GM21529 (cell line): ENCODE results near the gene SDCBP2.
A peak's percentile ranks its signal among the peaks of the same experiment; 100 is the strongest.

Experiments used
- ATAC-seq: cut with Tn5 transposase; IDR thresholded peaks from one replicate; pipeline ENCODE4 v1.9.1; 2021; ENCODE audit not compliant: unreplicated experiment

SDCBP2 gene

DNA sequence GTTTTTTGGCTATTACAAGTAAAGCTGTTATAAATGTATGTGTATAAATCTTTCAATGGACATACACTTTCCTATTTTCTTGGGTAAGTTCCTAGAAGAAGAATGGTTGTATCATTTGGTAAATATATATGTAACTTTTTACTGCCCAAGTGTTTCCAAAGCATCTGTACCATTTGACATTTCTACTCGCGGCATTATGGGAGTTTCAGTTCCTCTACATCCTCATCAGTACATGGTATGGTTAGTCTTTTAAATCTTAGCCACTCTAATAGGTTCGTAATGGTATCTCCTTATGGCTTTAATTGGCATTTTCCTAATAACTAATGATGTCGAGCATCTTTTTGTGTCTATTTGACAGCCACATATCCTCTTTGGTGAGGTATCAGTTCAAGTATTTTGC, 49.9 kb downstream of the SDCBP2 start:
- no peak for ATAC-seq

GRCh38 chr20:1277529-1278322, 51.2 kb downstream of the SDCBP2 start:
- no peak for ATAC-seq

GRCh38 chr20:1275919-1276318, 53.0 kb downstream of the SDCBP2 start:
- no peak for ATAC-seq

- no peak for ATAC-seq
Observed at GRCh38 chr20:1274485-1275311, 54.2 kb downstream of the SDCBP2 start.

- ATAC-seq = no peak
Observed at GRCh38 chr20:1273366-1273765, 55.6 kb downstream of the SDCBP2 start.

DNA sequence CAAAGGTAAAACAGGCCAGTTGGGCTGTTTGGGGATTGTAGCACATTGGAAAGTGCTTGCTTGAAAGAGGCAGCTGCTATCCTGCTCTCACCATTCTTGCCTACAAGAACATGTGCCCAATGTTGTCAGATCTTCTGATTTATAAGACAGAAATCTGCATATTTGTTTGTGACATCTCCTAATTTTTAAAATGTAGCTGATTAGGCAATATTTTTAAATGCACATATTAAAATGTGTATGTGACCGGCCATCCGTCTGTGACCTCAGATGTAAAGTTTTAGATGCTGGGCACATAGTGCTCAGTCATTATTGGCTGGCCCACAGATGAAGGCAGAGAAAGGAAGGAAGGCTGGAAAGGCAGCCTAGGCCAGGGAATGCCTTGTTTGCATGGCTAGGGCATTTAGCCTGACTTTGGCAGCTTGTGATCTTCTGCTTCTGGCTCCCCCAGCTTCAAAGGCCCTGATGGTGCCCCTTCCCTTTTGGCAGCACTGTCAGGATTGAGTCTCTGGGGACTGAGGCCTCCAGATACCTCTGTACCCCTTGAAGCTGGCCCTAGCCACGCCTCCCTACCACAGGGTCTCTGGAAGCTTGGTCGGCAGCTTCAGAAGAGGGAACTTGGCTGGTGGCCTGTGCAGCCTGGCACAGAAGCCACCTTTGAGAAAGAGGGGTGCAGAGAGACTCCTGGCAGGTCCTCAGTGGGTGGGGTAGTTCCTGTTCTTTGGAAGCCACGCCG, 56.4 kb downstream of the SDCBP2 start:
- no peak for ATAC-seq

DNA sequence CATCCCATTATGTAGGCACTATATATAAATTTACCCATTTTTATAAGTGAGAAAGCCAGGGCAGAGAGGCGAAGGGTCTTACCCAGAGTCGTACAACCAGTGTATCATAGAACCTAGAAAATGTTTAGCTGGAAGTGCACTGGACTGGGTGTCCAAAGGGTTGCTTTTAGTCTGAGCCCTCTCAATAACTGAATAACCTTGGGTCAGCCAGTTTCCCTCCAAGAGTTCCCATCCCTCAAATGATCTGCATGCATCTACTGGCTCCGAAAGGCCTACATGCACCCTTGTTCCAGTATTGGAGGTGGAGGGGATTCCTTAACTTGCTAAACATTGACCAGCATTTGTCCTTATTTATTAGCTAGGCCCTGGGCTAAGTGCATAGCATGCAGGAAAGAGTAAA, 59.1 kb downstream of the SDCBP2 start:
- ATAC-seq = no peak

GRCh38 chr20:1269235-1269634, 59.7 kb downstream of the SDCBP2 start:
- ATAC-seq = no peak

GRCh38 chr20:1267809-1268374, 61.0 kb downstream of the SDCBP2 start:
- ATAC-seq = no peak

- no peak for ATAC-seq
Observed at GRCh38 chr20:1267161-1267560, 61.8 kb downstream of the SDCBP2 start.

DNA sequence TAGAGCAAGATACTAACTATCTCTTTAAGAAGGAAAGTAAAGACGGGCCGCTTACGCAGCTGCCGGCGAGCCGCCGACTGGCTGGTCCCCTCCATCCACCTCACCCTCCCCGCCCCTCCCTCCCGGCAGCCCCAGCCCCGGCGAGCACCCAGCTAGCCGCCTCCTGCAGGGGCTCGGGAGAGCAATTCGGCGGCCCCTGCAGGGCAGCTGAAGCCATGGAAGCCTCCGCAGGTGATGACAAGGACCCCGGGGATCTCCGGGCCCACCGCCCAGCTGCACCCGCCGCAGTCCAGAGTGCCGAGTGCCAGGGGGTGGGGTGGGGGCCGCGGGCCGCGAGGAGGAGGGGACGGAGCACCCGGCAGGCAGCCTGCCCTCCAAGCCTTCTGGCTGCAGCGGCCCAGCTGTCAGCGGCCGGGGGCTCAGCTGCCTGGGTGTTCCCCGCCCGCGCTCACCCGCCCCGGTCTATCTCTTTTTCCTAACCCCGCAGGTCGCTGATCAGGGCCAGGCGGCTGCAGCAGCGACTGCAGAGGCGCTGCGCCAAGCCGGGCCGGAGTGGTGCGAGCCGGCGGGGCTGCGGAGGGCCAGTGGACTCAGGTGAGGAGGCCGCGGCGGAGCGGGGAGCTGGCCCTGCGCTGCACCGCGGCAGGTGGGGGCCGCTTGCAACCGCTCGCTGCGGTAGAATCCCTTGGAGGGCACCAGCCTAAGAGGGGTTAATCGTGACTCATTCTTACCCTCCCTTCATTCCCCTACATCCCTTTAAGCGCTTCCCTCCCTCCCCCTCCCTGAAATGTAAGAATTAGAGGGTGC, 62.6 kb downstream of the SDCBP2 start, which contains the start of gene SNPH:
Gene SNPH, plus strand, starts transcription at position 128 of the 807 bp plus-strand sequence. CDS start 29,946 bp downstream, outside the sequence.
- peak; percentile 77 for ATAC-seq

DNA sequence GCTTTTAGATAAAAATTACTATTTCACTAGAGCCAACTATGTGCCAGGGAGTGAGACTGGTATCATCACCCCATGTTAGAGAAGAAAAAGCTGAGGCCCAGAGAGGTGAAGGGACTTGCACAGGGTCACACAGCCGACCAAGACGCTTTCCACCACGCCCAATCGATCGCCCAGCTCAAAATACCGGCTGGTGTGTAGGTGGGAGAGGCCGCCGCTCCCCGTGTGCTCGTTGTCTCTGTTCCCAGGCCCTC, 63.1 kb downstream of the SDCBP2 start:
- no peak for ATAC-seq

- no peak for ATAC-seq
Observed at GRCh38 chr20:1265226-1265915, 63.6 kb downstream of the SDCBP2 start.

- no peak for ATAC-seq
Observed at GRCh38 chr20:1264727-1265126, 64.2 kb downstream of the SDCBP2 start.

DNA sequence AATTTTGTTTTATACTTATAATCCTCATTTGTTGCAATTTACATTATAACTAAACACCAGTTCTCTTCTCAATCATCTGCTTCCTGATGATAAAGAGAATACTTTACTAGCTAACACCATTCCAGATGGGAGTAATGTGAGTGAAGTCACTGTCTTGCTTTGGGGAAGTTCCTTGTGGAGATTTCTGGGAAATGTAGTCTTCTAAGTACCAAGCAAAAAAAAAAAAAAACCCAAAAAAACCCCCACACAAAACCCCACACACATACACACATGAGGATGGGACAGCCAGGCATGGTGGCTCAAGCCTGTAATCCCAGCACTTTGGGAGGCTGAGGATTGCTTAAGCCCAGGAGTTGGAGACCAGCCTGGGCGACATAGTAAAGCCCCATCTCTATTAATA, 65.1 kb downstream of the SDCBP2 start:
- no peak for ATAC-seq
